ENCODE measurements around the gene PLPP7. TPM values are rescaled to one million over a fixed set of nuclear protein-coding genes. Genes with fewer than 3 reads are reported as not detected.

PLPP7 gene
- total and polyA plus RNA-seq, 4 experiments from 2014 or later: not detected

DNA sequence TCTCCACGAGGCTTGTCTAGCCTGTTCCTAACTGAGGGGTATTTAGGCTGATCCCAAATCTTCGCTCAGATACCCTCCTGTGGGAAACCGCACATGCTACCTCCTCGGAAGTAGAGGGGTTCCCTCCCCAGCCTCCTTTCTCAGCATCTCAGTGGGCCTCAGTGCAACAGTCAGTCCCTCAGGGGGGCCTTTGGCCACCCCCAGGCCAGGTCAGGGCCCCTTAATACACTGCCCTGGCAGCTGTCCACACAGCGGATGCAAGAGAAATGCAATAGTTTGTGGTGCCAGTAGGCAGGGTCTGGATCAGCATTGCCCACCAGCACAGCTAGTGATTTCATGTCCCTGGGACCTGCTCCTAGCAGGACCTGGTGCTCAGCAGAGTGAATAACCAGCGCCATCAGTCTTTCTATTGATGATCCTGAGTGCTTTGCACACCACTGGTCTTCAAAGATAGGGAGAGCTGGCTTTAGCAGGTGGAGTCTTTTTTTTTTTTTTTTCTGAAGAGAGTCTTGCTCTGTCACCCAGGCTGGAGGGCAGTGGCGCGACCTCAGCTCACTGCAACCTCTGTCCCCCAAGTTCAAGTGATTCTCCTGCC is 7.5 kb downstream of the PLPP7 start:
- H3K27me3 ChIP-seq (ENCODE audit: insufficient read depth, low read length): no peaks in the 10 kb centered on the region
- Mint-ChIP-seq H3K4me1 (peaks cover 0 to 3% (median 0%) of the 10 kb centered on the region in 4 donors), H3K4me3 (no peak overlapping the region), H3K27ac (no peak overlapping the region), H3K27me3 (no peaks in the 10 kb centered on the region), H3K9me3 (no peaks in the 10 kb centered on the region), H3K36me3 (no peaks in the 10 kb centered on the region)
- ChIA-PET POLR2A (ENCODE audit: partially characterized antibody) (no interaction called here), CTCF (ENCODE audit: partially characterized antibody) (interaction anchor here (1.2 kb wide), 1 partner anchor 40 kb away, joined by 3 read pairs; no protein-coding TSS in a partner anchor)
- no peaks in the 10 kb centered on the region for H3K4me1 ChIP-seq (ENCODE audit: insufficient read depth, low read length)
- DNase-seq: no peak
- intact Hi-C loops (cut with micrococcal nuclease): no loop called here
- no peak overlapping the region for H3K27ac ChIP-seq (ENCODE audit: low read depth, low read length)
- no peak overlapping the region for H3K4me3 ChIP-seq (ENCODE audit: low read length in 2 of 2)
- H3K9me3 ChIP-seq (ENCODE audit: control insufficient read depth in 1 of 2, low read length in 2 of 2): no peaks in the 10 kb centered on the region
- H3K36me3 ChIP-seq (ENCODE audit: insufficient read depth, low read length): no peaks in the 10 kb centered on the region

DNA sequence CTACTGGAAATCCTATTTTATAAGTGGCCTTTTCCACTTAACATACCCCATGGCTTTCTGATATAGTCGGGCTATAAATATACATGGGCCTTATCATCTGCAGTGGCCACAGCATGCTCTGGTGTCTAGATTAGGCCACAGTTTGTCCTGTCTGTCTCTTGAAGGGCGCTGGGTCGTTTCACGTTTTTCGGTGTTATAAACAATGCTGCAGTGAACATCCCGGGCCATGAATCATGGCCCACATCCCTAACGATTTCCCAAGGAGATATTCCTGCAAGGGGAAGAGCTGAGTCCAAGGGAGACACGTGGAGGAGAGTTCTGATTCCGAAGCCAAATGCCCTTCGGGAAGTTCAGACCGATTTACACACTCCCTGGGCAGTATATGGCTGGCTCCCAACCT is 8.4 kb downstream of the PLPP7 start:
- ChIA-PET CTCF (ENCODE audit: partially characterized antibody) (interaction anchor here (1.2 kb wide), 1 partner anchor 39 kb away, joined by 3 read pairs; no protein-coding TSS in a partner anchor), POLR2A (ENCODE audit: partially characterized antibody) (no interaction called here)
- Histone ChIP-seq H3K27ac (ENCODE audit: low read depth, low read length) (no peak overlapping the region), H3K36me3 (ENCODE audit: insufficient read depth, low read length) (no peaks in the 10 kb centered on the region), H3K9me3 (ENCODE audit: control insufficient read depth in 1 of 2, low read length in 2 of 2) (no peaks in the 10 kb centered on the region), H3K27me3 (ENCODE audit: insufficient read depth, low read length) (no peaks in the 10 kb centered on the region), H3K4me3 (ENCODE audit: low read length in 2 of 2) (no peak overlapping the region), H3K4me1 (ENCODE audit: insufficient read depth, low read length) (no peaks in the 10 kb centered on the region)
- intact Hi-C loops (cut with micrococcal nuclease): no loop called here
- no peaks in the 10 kb centered on the region for H3K36me3 Mint-ChIP-seq
- no peak for DNase-seq
- peaks cover 0 to 3% (median 0%) of the 10 kb centered on the region in 4 donors for H3K4me1 Mint-ChIP-seq
- H3K4me3 Mint-ChIP-seq: no peak overlapping the region
- H3K9me3 Mint-ChIP-seq: no peaks in the 10 kb centered on the region
- no peaks in the 10 kb centered on the region for H3K27me3 Mint-ChIP-seq
- no peak overlapping the region for H3K27ac Mint-ChIP-seq

DNA sequence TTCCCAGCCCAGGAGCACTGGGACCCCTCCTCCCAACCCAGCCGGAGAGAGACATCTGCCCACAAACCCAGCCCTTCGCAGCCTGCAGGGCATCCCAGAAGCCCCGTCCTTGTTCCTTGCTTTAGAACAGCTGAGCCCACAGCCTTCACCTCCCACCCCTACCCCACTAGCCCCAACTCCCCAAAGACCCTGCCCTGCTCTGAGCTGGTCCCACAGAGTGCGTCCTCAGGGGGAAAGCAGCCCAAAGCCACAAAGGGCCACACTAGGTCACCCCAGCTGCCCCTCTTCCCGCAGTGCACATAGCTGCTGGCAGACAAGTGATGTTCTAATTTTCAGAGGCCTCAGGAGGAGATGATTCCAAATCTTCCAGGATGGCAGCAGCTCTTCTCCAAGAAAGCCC is 8.8 kb downstream of the PLPP7 start:
- H3K4me1 ChIP-seq (ENCODE audit: insufficient read depth, low read length): no peaks in the 10 kb centered on the region
- Mint-ChIP-seq H3K4me1 (peaks cover 0 to 3% (median 0%) of the 10 kb centered on the region in 4 donors), H3K36me3 (no peaks in the 10 kb centered on the region), H3K9me3 (no peaks in the 10 kb centered on the region), H3K27me3 (no peaks in the 10 kb centered on the region), H3K4me3 (no peak overlapping the region), H3K27ac (no peak overlapping the region)
- CTCF ChIA-PET (ENCODE audit: partially characterized antibody): no interaction called here
- intact Hi-C loops (cut with micrococcal nuclease): no loop called here
- H3K4me3 ChIP-seq (ENCODE audit: low read length in 2 of 2): no peak overlapping the region
- H3K27ac ChIP-seq (ENCODE audit: low read depth, low read length): no peak overlapping the region
- H3K36me3 ChIP-seq (ENCODE audit: insufficient read depth, low read length): no peaks in the 10 kb centered on the region
- no peaks in the 10 kb centered on the region for H3K9me3 ChIP-seq (ENCODE audit: control insufficient read depth in 1 of 2, low read length in 2 of 2)
- POLR2A ChIA-PET (ENCODE audit: partially characterized antibody): no interaction called here
- DNase-seq: no peak
- H3K27me3 ChIP-seq (ENCODE audit: insufficient read depth, low read length): no peaks in the 10 kb centered on the region

DNA sequence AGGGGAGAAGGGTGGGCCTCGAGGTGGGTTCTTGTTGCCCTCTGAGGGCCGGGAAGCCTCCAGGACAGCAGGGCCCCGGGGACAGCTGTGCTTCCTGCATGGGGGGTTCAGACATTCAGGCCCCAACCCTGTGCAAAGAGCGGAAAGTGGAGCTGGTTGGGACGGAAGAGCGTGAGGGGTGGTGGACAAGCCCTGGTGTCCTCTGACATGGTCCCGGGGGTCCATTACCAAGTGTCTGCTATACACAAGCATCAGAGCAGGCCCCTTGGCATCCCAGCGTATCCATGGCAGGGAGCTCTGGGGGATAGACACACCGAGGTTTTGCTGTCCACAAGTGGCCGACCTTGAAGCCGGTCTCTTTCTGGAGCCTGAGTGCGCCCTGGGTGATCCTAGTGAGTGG is 9.3 kb downstream of the PLPP7 start:
- Mint-ChIP-seq H3K27me3 (no peaks in the 10 kb centered on the region), H3K4me3 (no peak overlapping the region), H3K27ac (no peak overlapping the region), H3K9me3 (no peaks in the 10 kb centered on the region), H3K36me3 (no peaks in the 10 kb centered on the region), H3K4me1 (peaks cover 0 to 3% (median 0%) of the 10 kb centered on the region in 4 donors)
- DNase-seq: no peak
- intact Hi-C loops (cut with micrococcal nuclease): no loop called here
- no peak overlapping the region for H3K27ac ChIP-seq (ENCODE audit: low read depth, low read length)
- no peaks in the 10 kb centered on the region for H3K9me3 ChIP-seq (ENCODE audit: control insufficient read depth in 1 of 2, low read length in 2 of 2)
- no peak overlapping the region for H3K4me3 ChIP-seq (ENCODE audit: low read length in 2 of 2)
- no peaks in the 10 kb centered on the region for H3K27me3 ChIP-seq (ENCODE audit: insufficient read depth, low read length)
- no peaks in the 10 kb centered on the region for H3K4me1 ChIP-seq (ENCODE audit: insufficient read depth, low read length)
- CTCF ChIA-PET (ENCODE audit: partially characterized antibody): no interaction called here
- POLR2A ChIA-PET (ENCODE audit: partially characterized antibody): no interaction called here
- H3K36me3 ChIP-seq (ENCODE audit: insufficient read depth, low read length): no peaks in the 10 kb centered on the region

DNA sequence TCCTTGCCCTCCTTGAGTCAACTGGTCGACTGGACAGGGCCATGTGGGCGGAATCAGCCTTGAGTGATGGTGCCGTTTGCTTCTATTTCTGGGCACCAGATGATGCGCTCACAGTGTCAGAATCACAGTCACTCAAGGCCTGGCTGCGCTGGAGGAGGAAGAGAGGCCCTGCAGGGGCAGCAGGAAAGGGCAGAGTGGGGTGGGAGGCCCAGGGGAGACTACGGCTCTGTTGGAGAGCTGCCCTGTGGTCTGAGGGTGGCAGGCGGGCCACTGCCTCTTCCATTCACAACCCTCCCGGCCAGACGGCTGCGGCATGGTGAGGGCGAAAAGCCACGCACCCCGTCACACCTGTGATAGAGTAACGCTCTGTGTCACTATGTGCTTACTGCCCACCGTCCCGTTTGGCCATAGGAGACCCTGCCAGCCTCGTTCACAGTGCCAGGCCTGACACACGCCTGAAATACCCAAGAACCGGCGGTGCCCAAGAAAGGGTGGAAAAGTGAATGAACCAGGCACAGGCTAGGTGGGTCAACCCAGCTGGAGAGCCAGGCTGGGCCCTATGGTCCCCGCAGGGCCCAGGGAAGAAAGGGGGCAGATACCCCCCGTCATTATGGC is 9.9 kb downstream of the PLPP7 start:
- H3K27ac Mint-ChIP-seq: peak overlapping the region in 1 of 7 donors; percentile 60
- CTCF ChIA-PET (ENCODE audit: partially characterized antibody): interaction anchor here (1.0 kb wide), 1 partner anchor 37 kb away, joined by 3 read pairs; no protein-coding TSS in a partner anchor
- POLR2A ChIA-PET (ENCODE audit: partially characterized antibody): no interaction called here
- no peaks in the 10 kb centered on the region for H3K9me3 ChIP-seq (ENCODE audit: control insufficient read depth in 1 of 2, low read length in 2 of 2)
- no peaks in the 10 kb centered on the region for H3K27me3 Mint-ChIP-seq
- intact Hi-C loops (cut with micrococcal nuclease): no loop called here
- no peaks in the 10 kb centered on the region for H3K36me3 Mint-ChIP-seq
- H3K36me3 ChIP-seq (ENCODE audit: insufficient read depth, low read length): no peaks in the 10 kb centered on the region
- H3K27ac ChIP-seq (ENCODE audit: low read depth, low read length): no peak overlapping the region
- no peaks in the 10 kb centered on the region for H3K27me3 ChIP-seq (ENCODE audit: insufficient read depth, low read length)
- DNase-seq: no peak
- peaks cover 0 to 3% (median 0%) of the 10 kb centered on the region in 4 donors for H3K4me1 Mint-ChIP-seq
- no peaks in the 10 kb centered on the region for H3K9me3 Mint-ChIP-seq
- no peak overlapping the region for H3K4me3 ChIP-seq (ENCODE audit: low read length in 2 of 2)
- no peak overlapping the region for H3K4me3 Mint-ChIP-seq
- H3K4me1 ChIP-seq (ENCODE audit: insufficient read depth, low read length): no peaks in the 10 kb centered on the region

DNA sequence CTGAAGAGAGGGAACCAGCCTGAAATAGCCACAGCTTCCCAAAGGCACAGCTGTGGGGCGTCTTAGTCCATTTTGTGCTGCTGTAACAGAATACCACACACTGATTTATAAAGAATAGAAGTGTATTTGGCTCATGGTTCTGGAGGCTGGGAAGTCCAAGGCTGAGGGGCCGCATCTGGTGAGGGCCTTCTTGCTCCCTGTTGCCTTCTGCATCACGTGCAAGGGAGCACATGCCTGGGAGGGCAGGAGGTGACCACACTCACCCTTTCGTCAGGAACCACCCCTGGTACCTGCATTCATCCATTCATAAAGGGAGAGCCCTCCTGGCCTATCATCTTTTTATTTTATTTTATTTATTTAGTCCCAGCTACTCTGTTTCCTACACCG is 10.4 kb downstream of the PLPP7 start:
- no peaks in the 10 kb centered on the region for H3K9me3 Mint-ChIP-seq
- CTCF ChIA-PET (ENCODE audit: partially characterized antibody): interaction anchor here (1.0 kb wide), 1 partner anchor 37 kb away, joined by 3 read pairs; no protein-coding TSS in a partner anchor
- H3K27me3 Mint-ChIP-seq: no peaks in the 10 kb centered on the region
- Histone ChIP-seq H3K4me1 (ENCODE audit: insufficient read depth, low read length) (no peaks in the 10 kb centered on the region), H3K4me3 (ENCODE audit: low read length in 2 of 2) (no peak overlapping the region), H3K36me3 (ENCODE audit: insufficient read depth, low read length) (no peaks in the 10 kb centered on the region), H3K27ac (ENCODE audit: low read depth, low read length) (no peak overlapping the region), H3K27me3 (ENCODE audit: insufficient read depth, low read length) (no peaks in the 10 kb centered on the region), H3K9me3 (ENCODE audit: control insufficient read depth in 1 of 2, low read length in 2 of 2) (no peaks in the 10 kb centered on the region)
- no peaks in the 10 kb centered on the region for H3K36me3 Mint-ChIP-seq
- intact Hi-C loops (cut with micrococcal nuclease): no loop called here
- H3K4me1 Mint-ChIP-seq: peaks cover 0 to 3% (median 0%) of the 10 kb centered on the region in 4 donors
- POLR2A ChIA-PET (ENCODE audit: partially characterized antibody): no interaction called here
- no peak overlapping the region for H3K27ac Mint-ChIP-seq
- no peak overlapping the region for H3K4me3 Mint-ChIP-seq
- DNase-seq: no peak

DNA sequence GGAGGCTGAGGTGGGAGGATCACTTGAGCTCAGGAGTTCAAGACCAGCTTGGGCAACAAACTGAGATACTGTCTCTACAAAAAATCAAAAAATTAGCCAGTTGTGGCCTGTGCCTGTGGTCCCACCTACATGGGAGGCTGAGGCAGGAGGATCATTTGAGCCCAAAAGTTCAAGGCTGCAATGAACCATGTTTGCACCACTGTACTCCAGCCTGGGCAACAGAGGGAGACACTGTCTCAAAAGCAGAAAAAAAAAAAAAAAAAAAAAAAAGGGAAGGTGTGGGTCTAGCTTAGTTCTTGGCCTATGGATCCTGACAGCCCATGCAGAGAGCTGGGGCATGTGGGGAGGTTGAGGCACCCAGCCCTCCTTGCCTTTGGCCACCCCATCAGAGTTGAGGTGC is 10.9 kb downstream of the PLPP7 start:
- no peaks in the 10 kb centered on the region for H3K27me3 Mint-ChIP-seq
- no peaks in the 10 kb centered on the region for H3K9me3 Mint-ChIP-seq
- intact Hi-C loops (cut with micrococcal nuclease): no loop called here
- ChIA-PET POLR2A (ENCODE audit: partially characterized antibody) (no interaction called here), CTCF (ENCODE audit: partially characterized antibody) (interaction anchor here (0.7 to 1.0 kb wide), 2 partner anchors 36 to 79 kb away, joined by 3 to 4 read pairs; no protein-coding TSS in a partner anchor)
- no peak overlapping the region for H3K27ac ChIP-seq (ENCODE audit: low read depth, low read length)
- H3K9me3 ChIP-seq (ENCODE audit: control insufficient read depth in 1 of 2, low read length in 2 of 2): no peaks in the 10 kb centered on the region
- H3K27ac Mint-ChIP-seq: no peak overlapping the region
- H3K4me1 ChIP-seq (ENCODE audit: insufficient read depth, low read length): no peaks in the 10 kb centered on the region
- H3K4me3 Mint-ChIP-seq: no peak overlapping the region
- H3K36me3 Mint-ChIP-seq: no peaks in the 10 kb centered on the region
- H3K4me3 ChIP-seq (ENCODE audit: low read length in 2 of 2): no peak overlapping the region
- no peaks in the 10 kb centered on the region for H3K27me3 ChIP-seq (ENCODE audit: insufficient read depth, low read length)
- DNase-seq: no peak
- no peaks in the 10 kb centered on the region for H3K36me3 ChIP-seq (ENCODE audit: insufficient read depth, low read length)
- peaks cover 0 to 3% (median 0%) of the 10 kb centered on the region in 4 donors for H3K4me1 Mint-ChIP-seq
